Activated CD4-positive, alpha-beta T cell treated with anti-CD3 and anti-CD28 coated beads for 4 hours (primary cell): ENCODE results near the gene TAF1.
A peak's percentile ranks its signal among the peaks of the same experiment; 100 is the strongest.
"Not testable (repeated sequence)": the region's sequence is repeated elsewhere in the genome, so short reads cannot be mapped to it uniquely, and the experiment has no call there.

Experiments used
- DNase-seq, 2 donors: peaks; one replicate each; pipeline ENCODE4 v3.0.0-alpha.2; 2020

TAF1 gene, protein sequence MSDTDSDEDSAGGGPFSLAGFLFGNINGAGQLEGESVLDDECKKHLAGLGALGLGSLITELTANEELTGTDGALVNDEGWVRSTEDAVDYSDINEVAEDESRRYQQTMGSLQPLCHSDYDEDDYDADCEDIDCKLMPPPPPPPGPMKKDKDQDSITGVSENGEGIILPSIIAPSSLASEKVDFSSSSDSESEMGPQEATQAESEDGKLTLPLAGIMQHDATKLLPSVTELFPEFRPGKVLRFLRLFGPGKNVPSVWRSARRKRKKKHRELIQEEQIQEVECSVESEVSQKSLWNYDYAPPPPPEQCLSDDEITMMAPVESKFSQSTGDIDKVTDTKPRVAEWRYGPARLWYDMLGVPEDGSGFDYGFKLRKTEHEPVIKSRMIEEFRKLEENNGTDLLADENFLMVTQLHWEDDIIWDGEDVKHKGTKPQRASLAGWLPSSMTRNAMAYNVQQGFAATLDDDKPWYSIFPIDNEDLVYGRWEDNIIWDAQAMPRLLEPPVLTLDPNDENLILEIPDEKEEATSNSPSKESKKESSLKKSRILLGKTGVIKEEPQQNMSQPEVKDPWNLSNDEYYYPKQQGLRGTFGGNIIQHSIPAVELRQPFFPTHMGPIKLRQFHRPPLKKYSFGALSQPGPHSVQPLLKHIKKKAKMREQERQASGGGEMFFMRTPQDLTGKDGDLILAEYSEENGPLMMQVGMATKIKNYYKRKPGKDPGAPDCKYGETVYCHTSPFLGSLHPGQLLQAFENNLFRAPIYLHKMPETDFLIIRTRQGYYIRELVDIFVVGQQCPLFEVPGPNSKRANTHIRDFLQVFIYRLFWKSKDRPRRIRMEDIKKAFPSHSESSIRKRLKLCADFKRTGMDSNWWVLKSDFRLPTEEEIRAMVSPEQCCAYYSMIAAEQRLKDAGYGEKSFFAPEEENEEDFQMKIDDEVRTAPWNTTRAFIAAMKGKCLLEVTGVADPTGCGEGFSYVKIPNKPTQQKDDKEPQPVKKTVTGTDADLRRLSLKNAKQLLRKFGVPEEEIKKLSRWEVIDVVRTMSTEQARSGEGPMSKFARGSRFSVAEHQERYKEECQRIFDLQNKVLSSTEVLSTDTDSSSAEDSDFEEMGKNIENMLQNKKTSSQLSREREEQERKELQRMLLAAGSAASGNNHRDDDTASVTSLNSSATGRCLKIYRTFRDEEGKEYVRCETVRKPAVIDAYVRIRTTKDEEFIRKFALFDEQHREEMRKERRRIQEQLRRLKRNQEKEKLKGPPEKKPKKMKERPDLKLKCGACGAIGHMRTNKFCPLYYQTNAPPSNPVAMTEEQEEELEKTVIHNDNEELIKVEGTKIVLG (N-terminal part only)

DNA sequence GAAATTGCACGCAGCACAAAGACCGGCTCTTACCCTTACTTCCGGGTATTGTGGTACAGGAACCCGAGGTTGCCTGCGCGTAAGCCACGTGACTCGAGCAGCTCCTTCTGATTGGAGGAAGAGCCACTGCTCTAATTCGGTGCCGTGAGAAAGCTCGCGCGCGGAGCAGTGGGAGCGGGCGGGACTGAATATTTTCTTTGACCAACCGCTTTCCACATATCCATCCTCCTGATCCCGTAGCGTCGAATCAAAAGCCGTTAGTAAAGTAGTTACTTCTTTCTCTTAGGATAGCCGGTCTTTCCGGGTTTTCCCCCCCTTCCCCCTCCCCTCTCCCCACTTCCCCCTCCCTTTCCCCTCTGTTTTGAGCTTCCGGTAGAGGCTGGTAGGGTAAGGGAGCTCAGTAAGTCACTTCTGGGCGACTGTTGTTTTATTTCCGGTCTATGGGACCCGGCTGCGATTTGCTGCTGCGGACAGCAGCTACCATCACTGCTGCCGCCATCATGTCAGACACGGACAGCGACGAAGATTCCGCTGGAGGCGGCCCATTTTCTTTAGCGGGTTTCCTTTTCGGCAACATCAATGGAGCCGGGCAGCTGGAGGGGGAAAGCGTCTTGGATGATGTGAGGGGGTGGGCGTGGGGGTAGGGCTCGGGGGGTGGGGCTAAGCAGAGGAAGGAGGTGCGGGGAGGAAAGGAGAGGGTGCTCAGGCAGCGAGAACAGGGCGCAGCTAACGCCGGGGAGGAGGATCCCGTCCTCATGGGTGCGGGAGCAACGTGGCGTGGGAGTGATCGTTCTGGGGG, at the start of gene TAF1:
TAF1 (plus strand) TSS at position 483 of the 799 bp plus-strand sequence; CDS start at position 501, 18 bp downstream.
- peak; percentile 86 to 89 for DNase-seq

GRCh38 chrX:71316959-71317358, 49.2 kb upstream of the TAF1 start:
- not testable (repeated sequence) for DNase-seq

DNA sequence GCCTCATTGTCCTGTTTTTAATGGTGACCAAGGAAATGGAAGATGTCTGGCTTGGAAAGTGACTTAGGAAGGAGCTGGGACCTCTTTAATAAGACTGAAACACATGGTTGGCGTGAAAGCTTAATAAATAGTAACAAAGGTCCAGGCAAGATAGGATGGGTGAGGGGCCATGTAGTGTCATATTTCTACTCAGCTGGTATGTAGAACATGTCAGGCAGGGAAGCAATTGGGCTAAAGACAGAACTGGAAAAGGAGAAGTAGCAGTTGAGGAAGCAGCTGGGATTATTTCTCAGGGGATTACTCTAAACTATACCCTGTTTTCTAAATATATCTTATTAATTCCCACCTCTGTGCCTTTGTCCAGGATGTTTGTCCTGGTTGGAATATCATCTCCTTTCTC, 46.0 kb upstream of the TAF1 start:
- DNase-seq: no peak

DNA sequence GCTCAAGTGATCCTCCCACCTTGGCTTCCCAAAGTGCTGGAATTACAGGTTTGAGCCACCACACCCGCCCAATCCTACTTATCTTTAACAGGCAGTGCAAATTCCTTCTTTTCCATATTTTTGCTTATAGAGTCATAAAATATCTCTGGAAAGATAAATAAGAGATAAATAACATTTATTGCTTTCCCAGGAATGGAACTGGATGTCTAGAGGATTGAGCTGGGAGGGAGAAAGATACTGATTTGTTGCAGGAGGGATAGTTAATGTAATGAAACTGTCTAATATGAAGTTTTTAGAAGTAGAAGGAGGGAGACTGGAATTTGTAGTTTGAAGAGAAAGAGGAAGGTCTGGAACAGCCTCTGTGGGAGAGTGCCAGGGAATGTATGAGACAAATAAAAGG, 44.4 kb upstream of the TAF1 start:
- no peak for DNase-seq

GRCh38 chrX:71324452-71324851, 41.7 kb upstream of the TAF1 start:
- DNase-seq: not testable (repeated sequence)

DNA sequence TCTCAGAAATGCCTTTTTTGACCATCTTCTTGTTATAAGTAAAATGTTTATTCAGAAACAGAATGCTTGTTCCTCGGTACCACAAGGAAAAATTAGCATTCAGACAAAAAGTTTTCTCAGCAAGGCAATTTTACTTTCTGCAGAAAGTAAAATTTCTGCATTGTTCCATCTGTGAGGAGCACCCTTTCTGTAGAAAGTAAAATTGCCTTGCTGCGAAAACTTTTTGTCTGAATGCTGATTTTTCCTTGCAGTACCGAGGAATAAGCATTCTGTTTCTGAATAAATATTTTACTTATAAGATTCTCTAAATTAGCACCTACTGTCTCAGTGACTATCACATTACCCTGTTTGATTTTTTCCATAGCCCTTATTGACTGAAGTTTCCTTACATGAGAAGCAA, 39.8 kb upstream of the TAF1 start:
- DNase-seq: no peak

DNA sequence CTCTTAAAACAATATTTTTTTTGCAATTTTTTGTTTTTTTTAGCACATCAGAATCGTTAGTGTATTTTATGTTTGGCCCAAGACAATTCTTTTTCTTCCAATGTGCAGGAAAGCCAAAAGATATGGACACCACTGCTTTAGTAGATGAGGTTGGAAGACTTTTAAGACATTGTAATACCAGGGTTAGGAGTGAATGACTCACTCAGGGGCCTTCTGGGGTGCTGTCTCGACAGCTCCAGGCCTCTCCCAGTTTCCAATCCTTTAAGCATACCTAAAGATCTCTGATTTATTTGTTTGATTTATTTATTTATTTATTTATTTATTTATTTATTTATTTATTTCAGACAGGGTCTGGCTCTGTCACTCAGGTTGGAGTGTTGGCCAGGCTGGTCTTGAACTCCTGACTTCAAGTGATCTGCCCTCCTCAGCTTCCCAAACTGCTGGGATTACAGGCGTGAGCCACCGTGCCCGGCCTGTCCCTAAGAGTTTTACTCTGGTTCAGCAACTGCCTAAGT, 16.9 kb upstream of the TAF1 start:
- not testable (repeated sequence) for DNase-seq

GRCh38 chrX:71349867-71350266, 16.3 kb upstream of the TAF1 start:
- not testable (repeated sequence) for DNase-seq

DNA sequence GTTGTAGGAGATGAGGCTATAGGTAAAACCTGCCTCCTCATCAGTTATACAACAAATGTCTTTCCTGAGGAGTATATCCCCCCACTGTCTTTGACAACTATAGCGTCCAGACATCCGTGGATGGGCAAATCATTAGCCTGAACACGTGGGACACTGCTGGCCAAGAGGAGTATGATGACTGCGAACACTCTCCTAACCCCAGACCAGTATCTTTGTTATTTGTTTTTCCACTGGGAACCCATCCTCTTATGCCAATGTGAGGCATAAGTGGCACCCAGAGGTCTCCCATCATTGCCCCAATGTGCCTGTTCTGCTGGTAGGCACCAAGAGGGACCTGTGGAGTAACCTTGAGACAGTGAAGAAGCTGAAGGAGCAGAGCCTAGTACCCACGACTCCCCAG, 13.7 kb upstream of the TAF1 start:
- not testable (repeated sequence) for DNase-seq

- no peak for DNase-seq
Measured at GRCh38 chrX:71364221-71364620, 1.9 kb upstream of the TAF1 start.

GRCh38 chrX:71365356-71365874, 742 bp upstream of the TAF1 start:
- peak in 1 of 2 donors; percentile 1 for DNase-seq

- peak; percentile 11 to 20 for DNase-seq
Measured at GRCh38 chrX:71366674-71367256, 608 bp downstream of the TAF1 start.

- DNase-seq: peak; percentile 3 to 4
Measured at GRCh38 chrX:71367396-71367795, 1.2 kb downstream of the TAF1 start.

DNA sequence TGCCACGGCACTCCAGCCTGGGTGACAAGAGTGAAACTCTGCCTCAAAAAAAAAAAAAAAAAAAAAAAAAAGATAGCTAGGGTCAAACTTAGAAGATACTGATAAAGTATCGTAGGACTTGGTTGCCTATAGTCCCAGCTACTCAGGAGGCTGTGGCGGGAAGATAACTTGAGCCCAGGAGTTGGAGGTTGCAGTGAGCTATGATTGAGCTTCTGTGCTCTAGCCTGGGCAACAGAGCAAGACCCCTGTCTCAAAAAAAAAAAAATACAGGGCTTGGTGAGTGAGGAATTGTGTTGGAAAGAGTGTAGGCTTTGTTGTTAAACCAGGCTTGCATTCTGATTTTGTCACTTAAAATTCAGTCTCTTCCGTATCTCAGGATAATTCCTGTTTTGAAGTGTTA, 6.2 kb downstream of the TAF1 start:
- no peak for DNase-seq

DNA sequence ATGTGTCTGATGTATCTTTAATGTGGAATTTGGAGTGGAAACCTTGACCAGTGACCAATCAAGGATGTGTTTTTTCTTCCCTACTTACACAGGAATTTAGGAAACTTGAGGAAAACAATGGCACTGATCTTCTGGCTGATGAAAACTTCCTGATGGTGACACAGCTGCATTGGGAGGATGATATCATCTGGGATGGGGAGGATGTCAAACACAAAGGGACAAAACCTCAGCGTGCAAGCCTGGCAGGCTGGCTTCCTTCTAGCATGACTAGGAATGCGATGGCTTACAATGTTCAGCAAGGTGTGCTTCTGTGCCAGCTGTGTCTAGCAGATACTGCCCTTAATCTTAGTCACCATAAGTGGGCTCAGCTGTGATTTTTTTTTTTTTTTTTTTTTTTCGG, 12.6 kb downstream of the TAF1 start:
- DNase-seq: no peak

GRCh38 chrX:71391725-71392124, 25.6 kb downstream of the TAF1 start:
- DNase-seq: not testable (repeated sequence)

DNA sequence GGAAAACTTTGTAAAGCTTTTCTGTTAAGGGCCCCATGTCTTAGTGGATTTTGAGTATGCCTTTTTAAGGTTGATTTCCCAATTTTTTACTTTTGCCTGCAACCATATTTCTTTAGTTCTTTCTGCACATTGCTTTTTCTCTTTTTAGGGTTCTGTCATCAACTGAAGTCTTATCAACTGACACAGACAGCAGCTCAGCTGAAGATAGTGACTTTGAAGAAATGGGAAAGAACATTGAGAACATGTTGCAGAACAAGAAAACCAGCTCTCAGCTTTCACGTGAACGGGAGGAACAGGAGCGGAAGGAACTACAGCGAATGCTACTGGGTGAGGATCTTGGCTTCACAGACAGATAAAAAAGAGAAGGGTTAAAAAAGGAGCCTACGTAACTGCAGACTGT, 27.8 kb downstream of the TAF1 start:
- no peak for DNase-seq

GRCh38 chrX:71396576-71396975, 30.4 kb downstream of the TAF1 start:
- DNase-seq: no peak

DNA sequence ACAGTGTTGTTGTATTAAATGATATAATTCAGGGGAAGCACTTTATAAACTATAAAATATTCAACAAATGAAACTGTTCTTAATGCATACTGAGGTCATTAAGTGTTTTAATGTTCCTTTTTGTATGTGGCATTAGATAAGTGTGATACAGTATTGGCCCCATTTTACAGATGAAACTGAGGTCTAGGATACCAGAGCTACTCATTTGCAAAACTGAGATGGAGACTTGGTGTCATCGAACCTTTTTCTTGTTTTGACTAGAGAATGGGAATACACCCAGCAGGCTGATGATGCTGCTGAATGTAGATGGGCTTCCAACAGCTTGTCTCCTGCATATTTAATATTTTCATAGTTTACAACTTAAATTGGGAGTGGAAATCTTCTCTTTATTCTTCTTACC, 34.6 kb downstream of the TAF1 start:
- no peak for DNase-seq

DNA sequence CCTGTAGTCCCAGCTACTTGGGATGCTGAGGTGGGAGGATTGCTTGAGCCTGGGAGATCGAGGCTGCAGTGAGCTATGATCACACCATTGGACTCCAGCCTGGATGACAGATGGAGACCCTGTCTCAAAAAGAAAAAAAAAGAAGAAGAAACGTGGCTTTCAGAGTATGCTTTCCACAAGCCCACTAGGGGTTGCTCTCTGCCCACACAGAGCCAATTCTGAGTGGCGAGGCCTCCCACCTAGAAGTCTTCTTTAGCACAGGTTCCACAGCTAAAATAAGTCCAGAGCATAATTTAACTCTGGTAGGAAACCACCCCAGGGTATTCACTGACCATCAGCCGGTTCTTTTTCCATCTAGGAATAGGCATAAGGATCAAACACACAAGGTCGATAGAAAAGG, 50.1 kb downstream of the TAF1 start:
- not testable (repeated sequence) for DNase-seq

DNA sequence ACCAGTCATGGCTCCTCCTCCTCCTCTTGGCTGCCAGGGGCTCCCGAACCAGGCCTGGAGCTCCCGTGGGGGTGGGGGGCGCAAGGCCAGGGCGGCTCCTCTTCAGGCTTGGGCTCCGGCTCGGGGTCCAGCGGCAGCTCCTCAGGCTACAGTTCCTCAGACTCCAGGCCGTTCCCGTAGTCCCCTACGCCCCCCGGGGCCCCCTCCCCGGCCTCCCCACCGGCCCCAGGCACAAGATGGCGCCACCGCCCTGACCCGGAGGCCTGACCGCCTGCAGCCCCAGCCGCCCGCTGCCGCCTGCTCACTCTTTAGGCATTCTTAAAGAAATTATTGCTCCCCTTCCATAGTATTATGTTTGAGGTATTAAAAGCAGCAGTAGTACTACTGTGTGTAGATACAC, 54.5 kb downstream of the TAF1 start:
- DNase-seq: no peak
